ENCODE results near the gene ADAMTSL1. TPM values are rescaled to one million over a fixed set of nuclear protein-coding genes. Genes with fewer than 3 reads are reported as not detected.

ADAMTSL1 gene
- total and polyA plus RNA-seq, 9 of the 15 experiments (the other 6 are each of a cell fraction or from before 2014, with no cell fraction given): 0.01 TPM; not detected in 8

DNA sequence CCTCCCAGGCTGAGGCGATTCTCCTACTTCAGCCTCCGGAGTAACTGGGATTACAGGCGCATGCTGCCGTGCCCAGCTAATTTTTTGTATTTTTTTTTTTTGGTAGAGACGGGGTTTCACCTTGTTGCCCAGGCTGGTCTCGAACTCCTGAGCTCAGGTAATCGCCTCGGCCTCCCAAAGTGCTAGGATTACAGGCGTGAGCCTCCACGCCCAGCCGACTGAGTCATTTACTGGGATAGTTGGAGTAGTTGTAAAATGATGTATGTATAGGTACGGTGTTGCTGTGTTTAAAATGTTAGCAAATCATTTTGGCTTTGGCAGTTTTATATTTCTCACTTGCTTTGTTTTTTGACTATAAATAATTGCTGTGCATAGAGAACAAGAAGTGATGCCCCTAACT is 209.4 kb downstream of the ADAMTSL1 start:
- in situ Hi-C loops (cut with MboI) (no loop called here), intact Hi-C loops (cut with micrococcal nuclease) (no loop called here)
- H3K4me3 ChIP-seq: no peak overlapping the region
- H4K20me1 ChIP-seq (replicated peaks; ENCODE audit: control insufficient read depth, insufficient read depth, low read length): no peaks in the 10 kb centered on the region
- DNase-seq (ENCODE audit: extremely low read depth in 1 of 4, low spot score in 3 of 4): no peak
- TF ChIP-seq RNF2 (IDR thresholded peaks at IDR 0.05): no peak
- TF ChIP-seq ZKSCAN3 (CRISPR knock-in tag; IDR thresholded peaks at IDR 0.05): no peak
- TF ChIP-seq EHMT2 (IDR thresholded peaks at IDR 0.05): no peak
- no peak for TF ChIP-seq SRF (CRISPR knock-in tag; IDR thresholded peaks at IDR 0.05)
- H3K4me1 ChIP-seq (replicated peaks in 1 of 2; ENCODE audit: control insufficient read depth in 2 of 2, insufficient read depth in 2 of 2, low read length in 2 of 2): no peaks in the 10 kb centered on the region
- no peak overlapping the region for H2AFZ ChIP-seq (ENCODE audit: low read depth, low read length)
- BruUV-seq (replicated peaks): no TSS peak
- ATAC-seq: no peak
- H3K9me3 ChIP-seq (replicated peaks; ENCODE audit: control insufficient read depth, insufficient read depth, low read depth, low read length): no peaks in the 10 kb centered on the region
- H3K36me3 ChIP-seq (ENCODE audit: control insufficient read depth, insufficient read depth, low read length): no peaks in the 10 kb centered on the region
- FAIRE-seq: no peak
- POLR2A ChIA-PET: no interaction called here
- no peaks in the 10 kb centered on the region for H3K79me2 ChIP-seq (ENCODE audit: control insufficient read depth, insufficient read depth, low read length)
- H3K27ac ChIP-seq (ENCODE audit: extremely low read depth, low read depth, low read length): no peak overlapping the region
- H3K9me1 ChIP-seq (ENCODE audit: control insufficient read depth, insufficient read depth, low read length): no peaks in the 10 kb centered on the region
- CTCF ChIA-PET (ENCODE audit: low intra/inter-chr PET ratio): no interaction called here
- H3K4me2 ChIP-seq (ENCODE audit: insufficient read depth, low read length): no peak overlapping the region
- 0% methylated on average over 12 of the region's 12 CpGs for WGBS (ENCODE audit: insufficient coverage, low coverage, missing lambda C conversion rate)
- H3K27me3 ChIP-seq (ENCODE audit: control insufficient read depth in 2 of 2, insufficient read depth in 2 of 2, low read length in 2 of 2): no peaks in the 10 kb centered on the region
- H3K9ac ChIP-seq (ENCODE audit: insufficient read depth in 1 of 2, low read depth in 2 of 2, low read length in 2 of 2): no peak overlapping the region

DNA sequence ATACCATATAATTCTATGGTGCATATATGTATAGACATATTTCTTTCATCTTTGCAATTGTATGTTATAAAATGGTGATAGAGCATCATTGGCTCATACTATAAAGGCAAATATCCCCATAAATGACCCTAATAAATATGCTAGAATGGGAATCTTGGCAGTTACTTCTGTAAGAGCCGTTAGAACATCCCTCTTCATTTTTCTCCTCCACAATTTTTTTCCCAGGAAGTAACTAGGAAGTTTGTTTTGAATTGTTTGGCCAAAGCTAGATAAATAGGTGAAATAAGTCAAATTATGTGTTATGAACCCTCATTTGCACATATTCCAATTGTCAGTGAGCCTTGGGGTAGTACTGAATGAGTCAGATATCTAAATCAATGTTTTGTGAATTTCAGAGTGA is 209.9 kb downstream of the ADAMTSL1 start:
- Histone ChIP-seq H3K36me3 (ENCODE audit: control insufficient read depth, insufficient read depth, low read length) (no peaks in the 10 kb centered on the region), H4K20me1 (replicated peaks; ENCODE audit: control insufficient read depth, insufficient read depth, low read length) (no peaks in the 10 kb centered on the region), H3K4me2 (ENCODE audit: insufficient read depth, low read length) (no peak overlapping the region), H3K4me1 (replicated peaks in 1 of 2; ENCODE audit: control insufficient read depth in 2 of 2, insufficient read depth in 2 of 2, low read length in 2 of 2) (no peaks in the 10 kb centered on the region), H3K79me2 (ENCODE audit: control insufficient read depth, insufficient read depth, low read length) (no peaks in the 10 kb centered on the region), H2AFZ (ENCODE audit: low read depth, low read length) (no peak overlapping the region), H3K27me3 (ENCODE audit: control insufficient read depth in 2 of 2, insufficient read depth in 2 of 2, low read length in 2 of 2) (no peaks in the 10 kb centered on the region), H3K27ac (ENCODE audit: extremely low read depth, low read depth, low read length) (no peak overlapping the region), H3K4me3 (no peak overlapping the region), H3K9me3 (replicated peaks; ENCODE audit: control insufficient read depth, insufficient read depth, low read depth, low read length) (no peaks in the 10 kb centered on the region), H3K9me1 (ENCODE audit: control insufficient read depth, insufficient read depth, low read length) (no peaks in the 10 kb centered on the region), H3K9ac (ENCODE audit: insufficient read depth in 1 of 2, low read depth in 2 of 2, low read length in 2 of 2) (no peak overlapping the region)
- intact Hi-C loops (cut with micrococcal nuclease): no loop called here
- POLR2A ChIA-PET: no interaction called here
- 0% methylated on average over 1 of the region's 1 CpG for WGBS (ENCODE audit: insufficient coverage, low coverage, missing lambda C conversion rate)
- CTCF ChIA-PET (ENCODE audit: low intra/inter-chr PET ratio): no interaction called here
- DNase-seq (ENCODE audit: extremely low read depth in 1 of 4, low spot score in 3 of 4) (no peak), FAIRE-seq (no peak), ATAC-seq (no peak)
- no TSS peak for BruUV-seq (replicated peaks)
- in situ Hi-C loops (cut with MboI): no loop called here
- TF ChIP-seq NR4A1 (CRISPR knock-in tag; IDR thresholded peaks at IDR 0.05) (no peak), NR4A1 (tag; IDR thresholded peaks at IDR 0.05) (no peak), DEAF1 (CRISPR knock-in tag; IDR thresholded peaks at IDR 0.05) (no peak), LCOR (CRISPR knock-in tag; IDR thresholded peaks at IDR 0.05) (no peak), ZNF143 (CRISPR knock-in tag; IDR thresholded peaks at IDR 0.05) (no peak), NONO (IDR thresholded peaks at IDR 0.05; ENCODE audit: low read depth in 2 of 2, low read length in 1 of 2) (no peak), HMG20A (CRISPR knock-in tag; conservative IDR thresholded peaks at IDR 0.05) (no peak), SOX6 (IDR thresholded peaks at IDR 0.05) (no peak), ZNF445 (CRISPR knock-in tag; IDR thresholded peaks at IDR 0.05; ENCODE audit: low read depth) (no peak), USF1 (CRISPR knock-in tag; IDR thresholded peaks at IDR 0.05) (no peak), CBX5 (IDR thresholded peaks at IDR 0.05; ENCODE audit: borderline replicate concordance, low read depth) (no peak), MEF2D (tag; conservative IDR thresholded peaks at IDR 0.05; ENCODE audit: low read depth) (no peak), CHCHD3 (CRISPR knock-in tag; IDR thresholded peaks at IDR 0.05) (no peak), RFX1 (IDR thresholded peaks at IDR 0.05) (no peak)

Measured in K562 (cell line).